HG03558 (cell line): ENCODE measurements around the gene TUBGCP6.
"Not testable (repeated sequence)": the region's sequence is repeated elsewhere in the genome, so short reads cannot be mapped to it uniquely, and the experiment has no call there.

Source experiments
- ATAC-seq: cut with Tn5 transposase; IDR thresholded peaks from one replicate; pipeline ENCODE4 v1.9.1; 2021; ENCODE audit warnings: moderate number of reproducible peaks; ENCODE audit not compliant: unreplicated experiment; ENCODE audit errors: extremely low read depth

TUBGCP6 gene

DNA sequence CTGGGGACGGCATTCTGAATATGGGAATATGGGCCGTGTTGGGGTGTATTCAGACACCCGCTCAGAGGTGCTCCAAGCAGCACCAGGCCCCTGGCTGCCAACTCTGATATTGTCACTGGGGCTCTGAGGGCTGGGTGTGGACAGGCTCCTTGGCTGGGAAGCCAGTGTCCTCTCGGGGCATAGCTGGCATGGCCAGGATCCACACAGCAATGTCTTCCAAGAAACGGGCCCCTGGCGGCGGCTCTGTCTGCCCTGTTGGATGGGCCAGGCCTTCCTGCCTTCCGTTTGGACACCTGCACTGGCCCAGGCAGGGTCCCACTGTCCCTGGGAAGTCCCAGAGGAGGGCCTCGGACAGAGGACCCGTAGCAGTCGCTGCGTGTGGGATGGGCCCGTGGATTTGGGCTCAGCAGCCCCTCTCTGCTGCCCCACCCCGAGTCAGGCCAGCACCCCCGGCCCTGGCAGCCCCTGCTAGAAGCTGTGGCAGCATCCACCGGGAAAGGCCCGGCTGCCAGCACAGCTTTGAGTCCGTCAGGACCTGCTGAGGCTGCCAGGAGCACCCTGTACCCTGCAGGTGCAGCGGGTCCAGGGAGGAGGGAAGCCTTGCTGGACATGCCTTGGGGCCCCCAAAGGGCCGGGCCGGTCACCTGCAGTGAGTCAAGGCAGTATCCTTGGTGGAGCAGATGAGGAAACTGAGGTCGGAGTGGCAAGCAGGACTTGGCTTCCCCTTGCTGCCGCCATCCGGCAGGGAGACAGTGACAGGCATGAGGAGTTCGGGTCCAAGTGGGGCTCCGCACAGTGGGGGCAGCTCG is 70.2 kb downstream of the TUBGCP6 start:
- no peak for ATAC-seq

DNA sequence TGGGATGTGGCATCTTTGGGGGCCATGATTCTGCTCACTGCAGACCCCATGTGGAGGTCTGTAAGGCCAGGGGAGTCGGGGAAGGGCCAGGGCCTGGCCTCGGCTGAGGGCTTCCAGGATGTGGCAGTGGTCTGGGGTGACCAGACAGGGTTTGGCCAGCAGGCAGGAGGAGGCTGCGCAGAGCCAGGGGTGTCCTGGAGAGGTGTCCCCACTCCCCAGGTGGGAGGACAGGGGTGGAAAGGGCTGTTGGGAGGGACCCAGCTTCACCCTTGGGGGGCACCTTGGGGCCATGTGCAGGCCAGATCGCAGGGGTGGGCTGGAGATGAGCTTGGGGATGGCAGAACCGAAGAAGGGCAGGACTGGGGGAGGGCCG is 70.9 kb downstream of the TUBGCP6 start:
- no peak for ATAC-seq

DNA sequence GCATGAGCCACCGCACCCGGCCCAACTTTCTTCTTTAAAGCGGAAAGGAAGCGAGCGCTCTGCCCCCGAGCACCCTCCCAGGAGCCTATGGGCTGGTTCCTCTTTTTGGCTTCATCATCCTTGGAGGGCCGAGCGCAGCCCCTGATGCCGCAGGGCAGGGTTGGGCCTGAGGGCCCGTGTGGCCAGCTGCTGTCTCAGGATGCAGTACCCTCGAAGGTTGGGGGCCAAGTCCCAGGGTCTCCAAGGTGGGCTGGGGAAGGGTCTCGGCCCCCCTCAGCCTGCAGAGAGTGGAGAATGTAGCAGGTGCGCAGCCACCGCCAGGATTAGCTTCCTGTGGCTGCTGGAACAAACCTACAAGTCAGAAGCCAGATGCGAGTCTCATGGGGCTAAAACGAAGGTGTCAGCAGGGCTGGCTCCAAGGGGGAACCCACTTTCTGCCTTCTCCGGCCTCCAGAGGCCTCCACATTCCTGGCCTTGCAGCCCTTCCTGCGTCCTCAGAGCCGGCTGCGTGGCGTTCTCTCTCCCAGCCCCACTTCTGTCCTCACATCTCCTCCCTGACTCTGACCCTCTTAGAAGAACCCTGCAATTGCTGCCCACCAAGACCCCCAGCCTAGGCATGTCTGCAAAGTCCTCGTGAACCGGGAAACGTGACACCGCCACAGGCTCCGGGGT is 71.4 kb downstream of the TUBGCP6 start:
- no peak for ATAC-seq

DNA sequence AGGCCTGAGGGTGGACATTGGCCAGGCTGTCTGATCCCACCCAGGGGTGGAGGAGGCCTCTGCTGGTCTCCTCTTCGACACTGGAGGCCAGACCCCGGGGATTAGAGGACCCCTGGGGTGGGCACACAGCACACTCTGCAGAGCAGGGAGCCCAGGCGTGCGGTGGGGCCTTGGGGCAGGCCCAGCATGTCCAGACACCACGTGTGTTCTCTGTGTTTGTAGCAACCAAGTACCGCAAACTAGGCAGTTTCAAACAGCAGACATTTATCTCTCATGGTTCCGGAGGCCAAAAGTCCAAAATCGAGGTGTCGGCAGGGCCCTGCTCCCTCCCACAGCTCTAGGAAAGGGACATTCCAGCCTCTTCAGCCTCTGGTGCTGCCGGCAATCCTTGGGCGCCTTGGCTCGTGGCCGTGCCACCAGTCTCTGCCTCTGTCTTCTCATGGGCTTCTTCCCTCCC is 72.8 kb downstream of the TUBGCP6 start:
- no peak for ATAC-seq

DNA sequence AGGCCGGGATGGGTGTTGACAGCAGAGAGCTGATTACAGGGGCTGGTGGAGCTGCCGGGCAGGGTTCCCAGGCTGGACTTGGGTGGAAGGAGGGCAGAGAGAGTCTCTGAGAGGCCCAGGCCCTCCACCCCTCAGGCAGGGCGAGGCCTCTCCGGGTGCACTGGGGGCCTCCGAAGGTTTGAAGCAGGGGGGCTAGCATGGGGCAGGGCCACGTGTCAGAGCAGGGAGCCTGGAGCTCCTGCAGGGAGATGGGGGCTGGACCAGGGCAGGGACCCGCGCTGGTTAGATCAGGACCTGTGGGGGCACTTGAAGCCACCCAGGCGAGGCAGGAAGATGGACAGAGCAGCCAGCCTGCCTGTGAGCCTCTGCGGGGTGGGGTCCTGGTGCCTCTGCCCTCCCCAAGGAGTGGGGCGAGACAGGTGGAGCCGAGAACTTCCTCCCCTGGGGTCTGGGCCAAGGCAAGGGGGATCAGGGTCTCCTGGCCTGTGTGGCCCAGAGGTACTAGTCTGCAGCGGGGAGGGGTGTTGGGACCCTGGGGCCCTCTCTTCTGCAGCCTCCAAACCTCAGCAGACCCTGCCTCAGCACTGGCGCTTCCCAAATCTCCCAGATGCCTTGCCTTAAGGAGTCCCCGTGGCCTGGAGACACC is 73.4 kb downstream of the TUBGCP6 start:
- ATAC-seq: no peak

DNA sequence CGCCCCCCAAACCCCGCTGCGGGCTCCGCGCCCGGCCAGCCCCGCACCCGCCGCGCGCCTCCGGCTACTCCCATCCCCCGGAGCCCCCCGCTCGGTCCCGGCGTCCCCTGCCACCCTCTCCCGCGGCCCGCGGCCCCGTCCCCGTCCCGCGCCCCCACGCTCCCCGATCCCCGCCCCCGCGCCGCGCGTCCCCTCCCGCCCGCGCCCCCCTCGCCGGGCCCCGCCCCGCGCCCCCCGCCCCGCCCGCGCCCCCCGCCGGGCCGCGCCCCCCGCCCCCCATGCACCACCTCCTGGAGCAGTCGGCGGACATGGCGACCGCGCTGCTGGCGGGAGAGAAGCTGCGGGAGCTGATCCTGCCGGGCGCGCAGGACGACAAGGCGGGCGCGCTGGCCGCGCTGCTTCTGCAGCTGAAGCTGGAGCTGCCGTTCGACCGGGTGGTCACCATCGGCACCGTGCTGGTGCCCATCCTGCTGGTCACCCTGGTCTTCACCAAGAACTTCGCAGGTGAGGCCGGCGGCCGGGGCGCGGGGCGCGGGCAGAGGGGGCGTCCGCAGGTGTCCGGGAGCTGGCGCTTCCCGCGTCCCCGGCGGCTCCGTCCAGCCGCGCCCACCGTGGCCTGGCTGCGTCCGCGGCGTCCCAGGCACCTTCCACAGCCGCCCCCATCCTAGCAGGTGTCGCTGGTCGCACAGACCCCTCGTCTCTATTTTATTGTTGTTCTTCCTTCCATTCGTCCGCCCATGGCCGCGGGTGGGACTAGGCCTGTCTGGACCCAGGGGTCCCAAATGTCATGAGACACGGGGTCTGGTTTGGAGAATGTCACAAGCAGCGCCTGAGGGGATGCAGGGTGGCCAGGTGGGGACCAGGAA is 74.1 kb downstream of the TUBGCP6 start, which contains the start of gene PANX2:
Gene PANX2 (plus strand): TSS at position 279 of the 866 bp plus-strand sequence. CDS start 0 bp downstream, at position 279.
- no peak for ATAC-seq

DNA sequence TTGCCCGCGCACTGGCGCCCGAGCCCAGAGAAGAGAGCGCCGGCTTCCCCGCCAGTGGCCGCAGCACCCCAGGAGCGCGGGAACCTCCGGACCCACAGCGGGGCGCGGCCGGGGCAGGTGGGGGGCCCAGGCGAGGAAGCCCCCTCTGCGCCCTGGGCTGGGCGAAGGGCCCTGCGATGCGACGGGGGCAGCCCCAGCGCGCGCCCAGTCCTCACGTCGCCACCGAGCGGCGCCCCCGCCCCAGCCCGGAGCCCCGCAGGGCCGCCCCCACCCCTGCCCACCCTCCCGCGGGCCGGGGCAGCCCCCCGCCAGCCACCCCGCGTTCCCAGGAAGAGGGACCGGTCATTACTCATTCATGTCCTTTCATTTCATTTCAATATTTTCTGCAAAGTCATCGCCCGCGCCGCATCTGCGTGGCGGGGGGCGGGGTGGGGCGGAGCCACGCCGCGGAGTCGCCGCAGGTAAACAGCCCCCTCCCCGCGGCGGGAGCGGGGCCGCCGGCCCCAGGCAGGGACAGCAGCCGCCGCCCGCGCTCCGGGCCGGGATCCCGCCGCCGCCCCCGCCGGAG is 75.0 kb downstream of the TUBGCP6 start:
- no peak for ATAC-seq

DNA sequence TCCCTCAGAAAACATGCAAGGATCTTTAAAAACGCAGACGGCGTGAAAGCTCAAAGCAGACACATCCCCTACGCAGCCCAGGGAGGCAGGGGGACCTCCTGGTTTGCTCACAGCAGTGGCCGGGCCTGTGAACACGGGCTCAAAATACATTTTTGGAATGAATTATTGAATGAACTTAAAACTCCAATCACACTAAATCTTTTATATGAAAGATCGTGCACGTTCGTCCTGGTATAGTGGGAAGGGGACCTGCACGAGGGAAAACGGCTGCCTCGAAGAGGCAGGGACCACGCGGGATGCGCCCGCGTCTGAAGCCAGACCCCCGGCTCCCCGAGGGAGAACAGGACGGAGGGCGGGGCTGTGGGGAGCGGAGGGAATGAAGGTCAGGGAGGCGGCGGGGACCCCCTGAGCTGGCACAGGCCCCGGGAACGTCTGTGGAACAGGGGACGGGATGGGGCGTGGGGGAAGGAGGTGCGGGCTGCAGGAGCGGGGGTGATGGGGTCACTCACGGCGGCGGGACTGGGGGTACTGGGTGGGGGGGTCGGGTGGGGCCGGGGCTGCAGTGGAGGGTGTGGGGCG is 75.6 kb downstream of the TUBGCP6 start:
- no peak for ATAC-seq

DNA sequence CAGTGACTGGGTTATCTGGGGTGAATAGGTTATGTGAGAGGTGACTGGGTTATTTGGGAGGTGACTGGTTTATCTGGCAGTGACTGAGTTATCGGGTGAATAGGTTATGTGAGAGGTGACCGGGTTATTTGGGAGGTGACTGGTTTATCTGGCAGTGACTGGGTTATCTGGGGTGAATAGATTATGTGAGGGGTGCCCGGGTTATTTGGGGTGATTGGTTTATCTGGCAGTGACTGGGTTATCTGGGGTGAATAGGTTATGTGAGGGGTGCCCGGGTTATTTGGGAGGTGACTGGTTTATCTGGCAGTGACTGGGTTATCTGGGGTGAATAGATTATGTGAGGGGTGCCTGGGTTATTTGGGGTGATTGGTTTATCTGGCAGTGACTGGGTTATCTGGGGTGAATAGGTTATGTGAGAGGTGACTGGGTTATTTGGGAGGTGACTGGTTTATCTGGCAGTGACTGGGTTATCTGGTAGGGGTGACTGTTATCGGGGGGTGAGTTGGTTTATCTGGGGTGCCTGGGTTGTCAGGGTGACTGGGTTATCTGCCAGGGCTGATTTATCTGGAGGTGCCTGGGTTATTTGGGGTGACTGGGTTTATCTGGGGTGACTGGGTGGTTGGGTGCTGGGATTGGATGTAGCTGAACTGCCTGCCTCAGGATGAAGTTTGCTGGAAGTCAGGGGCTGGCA is 76.2 kb downstream of the TUBGCP6 start:
- ATAC-seq: not testable (repeated sequence)

DNA sequence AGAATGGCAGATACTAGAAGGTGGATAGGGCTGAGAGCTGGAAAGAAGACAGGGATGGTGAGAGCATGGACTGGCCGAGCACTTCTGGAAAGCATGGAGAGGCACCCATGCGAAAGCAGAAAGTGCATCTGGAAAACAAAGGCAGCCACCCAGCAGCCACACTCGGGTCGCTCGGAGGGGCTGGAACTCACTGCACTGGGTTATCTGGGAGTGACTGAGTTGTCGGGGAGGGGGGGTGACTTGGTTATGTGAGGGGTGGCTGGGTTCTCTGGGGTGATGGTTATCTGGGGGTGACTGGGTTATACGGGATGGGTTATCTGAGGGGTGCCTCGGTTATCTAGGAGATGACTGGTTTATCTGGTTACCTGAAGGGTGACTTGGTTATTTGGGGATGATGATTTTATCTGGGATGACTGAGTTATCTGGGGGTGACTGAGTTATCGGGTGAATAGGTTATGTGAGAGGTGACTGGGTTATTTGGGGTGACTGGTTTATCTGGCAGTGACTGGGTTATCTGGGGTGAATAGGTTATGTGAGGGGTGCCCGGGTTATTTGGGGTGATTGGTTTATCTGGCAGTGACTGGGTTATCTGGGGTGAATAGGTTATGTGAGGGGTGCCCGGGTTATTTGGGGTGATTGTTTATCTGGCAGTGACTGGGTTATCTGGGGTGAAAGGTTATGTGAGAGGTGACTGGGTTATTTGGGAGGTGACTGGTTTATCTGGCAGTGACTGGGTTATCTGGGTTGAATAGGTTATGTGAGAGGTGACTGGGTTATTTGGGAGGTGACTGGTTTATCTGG is 76.9 kb downstream of the TUBGCP6 start:
- ATAC-seq: no peak
